Stimulated activated CD8-positive, alpha-beta memory T cell treated with anti-CD3 and anti-CD28 coated beads, Interleukin-4, amount 100 ng/mL, for 24 hours (primary cell): ENCODE results near the gene TCHP.

ENCODE experiments used
- DNase-seq: peaks from one replicate; pipeline ENCODE4 v3.0.0-alpha.2; 2020; ENCODE audit warnings: low read depth

The TCHP gene

DNA sequence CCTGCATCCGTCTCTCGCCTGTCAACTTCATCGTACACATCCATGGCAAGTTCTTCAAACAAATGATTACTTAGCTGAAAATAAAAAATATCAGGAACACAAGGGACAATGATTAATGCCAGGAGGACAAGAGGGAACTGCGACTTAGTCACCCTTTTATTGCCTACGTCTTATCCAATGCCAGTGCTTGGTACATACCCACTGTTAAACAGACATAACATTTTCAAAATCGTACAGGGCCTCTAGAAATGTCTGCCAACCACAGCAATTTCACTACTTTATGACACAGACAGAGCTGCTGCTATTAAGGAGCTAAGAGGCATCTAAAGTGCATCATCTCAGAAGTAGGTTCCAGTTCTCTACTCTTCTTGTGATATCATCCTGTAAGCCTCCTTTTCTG, 61.5 kb downstream of the TCHP start:
- no peak for DNase-seq

DNA sequence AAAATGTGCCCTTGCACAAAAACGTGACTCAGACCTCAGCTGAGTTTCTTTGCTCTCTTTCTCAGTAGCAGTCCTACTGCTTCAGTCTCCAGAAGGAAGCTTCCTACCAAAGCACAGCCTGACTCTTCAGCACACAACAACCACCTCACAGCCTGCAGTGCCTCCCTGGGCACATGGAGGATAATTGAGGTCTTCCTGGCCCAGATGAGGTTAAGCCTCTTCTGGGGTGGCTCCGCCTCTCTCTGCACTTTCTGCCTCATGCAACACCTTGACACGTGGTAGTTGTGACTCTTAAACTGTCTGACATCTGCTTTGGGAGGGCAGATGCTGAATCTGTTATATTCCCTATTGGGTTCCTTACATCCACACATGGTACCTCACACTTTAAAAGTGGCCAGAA, 62.3 kb downstream of the TCHP start:
- no peak for DNase-seq

DNA sequence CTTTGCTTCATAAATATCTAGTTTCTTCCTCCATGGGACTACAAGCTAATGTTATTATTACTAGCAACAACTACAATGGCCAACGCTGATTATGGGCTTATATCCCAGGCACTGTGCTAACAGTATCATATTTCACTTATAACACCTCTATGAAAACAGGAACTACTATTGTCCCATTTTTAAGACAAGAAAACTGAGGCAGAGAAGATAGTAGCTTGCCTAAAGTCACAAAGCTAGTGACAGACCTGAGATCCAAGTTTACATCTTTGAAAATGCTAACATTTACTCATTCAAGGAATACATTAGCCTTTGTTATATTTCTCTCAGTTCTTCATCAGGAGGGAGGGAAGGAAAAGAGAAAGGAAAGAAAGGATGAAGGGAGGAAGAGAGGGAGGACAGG, 63.3 kb downstream of the TCHP start:
- no peak for DNase-seq

DNA sequence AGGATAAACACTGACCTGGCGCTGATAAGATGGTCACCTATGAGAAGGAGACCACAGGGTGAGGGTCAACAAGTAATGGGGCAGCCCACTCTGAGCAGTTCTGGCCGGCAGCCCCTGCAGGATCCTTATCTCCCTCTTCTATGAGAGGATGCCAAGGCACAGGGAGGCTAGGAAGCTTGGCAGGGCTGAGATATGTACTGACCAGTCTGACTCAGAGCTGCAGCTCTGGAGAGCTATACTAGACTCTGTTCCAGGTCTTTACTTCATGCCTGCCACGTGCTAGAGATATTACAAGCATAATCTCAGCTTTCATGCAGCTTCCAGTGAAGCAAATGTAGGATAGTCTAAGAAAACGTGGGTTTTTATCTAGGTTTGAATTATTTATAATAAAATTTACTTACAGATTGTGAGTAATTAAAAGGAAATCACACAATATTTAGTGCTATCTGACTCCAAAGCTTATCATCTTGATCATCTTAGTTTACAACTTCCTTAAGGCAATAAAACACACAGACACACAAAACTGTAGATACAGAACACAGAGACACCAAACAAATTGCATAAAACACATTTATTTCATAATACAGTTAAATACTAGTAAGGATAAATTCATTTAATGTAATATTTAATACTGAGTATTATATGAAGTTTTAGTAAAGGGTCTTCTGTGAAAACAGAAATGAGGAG, 63.8 kb downstream of the TCHP start:
- no peak for DNase-seq

DNA sequence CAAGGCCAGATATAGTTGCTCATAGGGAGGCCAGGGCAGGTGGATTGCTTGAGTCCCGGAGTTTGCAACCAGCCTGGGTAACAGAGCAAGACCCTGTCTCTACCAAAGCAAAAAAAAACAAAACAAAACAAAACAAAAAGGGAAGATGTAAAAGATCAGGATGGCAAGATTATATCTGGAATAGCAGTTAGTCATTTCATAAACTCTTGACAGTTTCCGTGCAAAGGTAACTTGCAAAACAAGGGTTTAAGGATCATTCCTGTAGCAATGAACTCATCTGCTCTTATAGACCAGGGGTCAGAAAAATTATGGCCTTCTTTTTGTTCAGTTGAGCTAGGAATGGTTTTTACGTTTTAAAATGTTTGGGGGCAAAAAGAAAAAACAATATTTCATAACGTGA, 66.5 kb downstream of the TCHP start:
- DNase-seq: no peak

DNA sequence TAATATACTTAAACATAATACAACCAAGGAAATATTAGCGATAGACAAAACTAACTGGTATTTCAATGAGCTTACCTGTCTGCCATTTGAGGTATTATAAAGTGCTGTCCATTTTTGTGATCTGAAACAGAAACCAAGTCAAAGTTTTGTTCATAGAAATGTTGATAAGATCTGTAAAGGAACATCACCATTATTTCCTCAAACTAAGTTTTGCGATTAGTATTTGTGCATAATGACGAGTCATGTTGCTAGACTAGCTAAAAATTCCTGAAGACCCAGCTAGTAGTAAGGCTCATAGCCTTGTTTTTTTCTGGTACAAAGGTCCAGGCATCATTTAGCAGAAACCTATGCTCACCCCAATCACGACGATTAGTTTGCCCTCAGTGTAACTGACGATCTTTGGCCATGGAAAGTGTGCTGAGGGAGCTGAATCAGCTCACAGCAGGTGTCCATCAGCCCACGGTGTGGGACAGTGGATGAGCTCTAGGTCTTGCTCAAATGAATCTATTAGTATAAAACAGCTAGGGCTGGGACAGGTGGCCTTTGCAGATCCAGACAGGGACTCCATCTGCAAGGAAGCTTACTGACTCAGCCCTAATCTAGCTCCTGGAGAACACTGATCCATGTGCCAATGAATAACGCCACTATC, 67.4 kb downstream of the TCHP start:
- DNase-seq: no peak
